Ovary (tissue), 9 donors: ENCODE measurements around the gene MDGA2. TPM values are rescaled to one million over a fixed set of nuclear protein-coding genes. Genes with fewer than 3 reads are reported as not detected.

Experiments
- DNase-seq, 5 donors: peaks; one replicate each; pipeline ENCODE4 v3.0.0-alpha.2; 2019 to 2020
- H3K27ac ChIP-seq, 2 donors: fragments of 200-600 bp; one replicate each; pipeline versions ENCODE4 v1.5.1 to v1.8.0; 2019 to 2022
- H3K27me3 ChIP-seq: fragments of 200-600 bp; one replicate; pipeline ENCODE4 v1.8.0; 2022
- H3K36me3 ChIP-seq: fragments of 200-600 bp; sonication (generic); one replicate; pipeline ENCODE4 v1.5.1; 2019
- H3K4me1 ChIP-seq: one replicate; pipeline ENCODE4 v1.8.1; 2013; ENCODE audit warnings: mild to moderate bottlenecking, moderate library complexity; ENCODE audit not compliant: insufficient read depth
- H3K4me3 ChIP-seq: fragments of 200-600 bp; sonication (generic); one replicate; pipeline ENCODE4 v1.5.1; 2017
- H3K9me3 ChIP-seq, 2 donors: fragments of 200-600 bp in 1 of 2; sonication (generic) in 1 of 2; one replicate each; pipeline versions ENCODE4 v1.5.1 to v1.8.1; 2013 to 2019; ENCODE audit warnings: mild to moderate bottlenecking in 1 of 2, moderate library complexity in 1 of 2
- EP300 ChIP-seq: sonication (generic); formaldehyde crosslinking; IDR thresholded peaks from one replicate; pipeline ENCODE4 v1.6.1; 2017; ENCODE audit warnings: antibody characterized with exemption
- POLR2A ChIP-seq: fragments of 450-650 bp; IDR thresholded peaks from one replicate; pipeline ENCODE4 v1.6.1; 2017; ENCODE audit warnings: antibody characterized with exemption, mild to moderate bottlenecking, moderate library complexity
- WGBS, 3 donors: extraction: QIAGEN DNeasy Blood & Tissue Kit in 1 of 3; methylation state at CpG; one replicate each; pipeline versions ENCODE4 v1.1.5 to v1.1.7; 2013 to 2017; 5-methylcytosine and 5-hydroxymethylcytosine counted together
- intact Hi-C, 4 donors: fragments of 100-400 bp; cut with DNase I; formaldehyde crosslinking; loops; one replicate each; pipeline versions ENCODE4 v1.11.0 to v1.15.1; 2022 to 2023
- polyA plus RNA-seq, 2 donors: library from polyadenylated mRNA; stranded (reverse); fragments of 200-250 nt in 1 of 2; fragments of 350-450 nt in 1 of 2; fragmentation: Illumina TruSeq in 1 of 2; extraction: RNeasy Lipid Tissue Mini Kit (QIAGEN cat#74804) in 1 of 2; gene quantifications; one replicate each; pipeline ENCODE4 v1.2.3, GENCODE V29; 2013 to 2014
- total RNA-seq, 7 donors: library from RNA; depleted of rRNA in 2 of 7; stranded (reverse); fragments of >200 nt in 2 of 7; fragmentation: NEBNext Ultra II Directional in 3 of 7; extraction: Animal tissue kit (Norgen Biotek cat#: 25700) in 3 of 7; gene quantifications; one replicate each; pipeline versions ENCODE4 v1.1.0 to v1.2.4, GENCODE V29; 2016 to 2023
- TF ChIP-seq, protein P1 (sequence below), 3 donors: fragments of 450-650 bp in 2 of 3; fragments of 200-600 bp in 1 of 3; IDR thresholded peaks; one replicate each; pipeline versions ENCODE4 v1.5.1 to v1.8.0; 2016 to 2022; ENCODE audit warnings: antibody characterized with exemption in 3 of 3, mild to moderate bottlenecking in 1 of 3
- donor health status: DM: no; HTN: no; CAD: no; lungs with moderate emphysema.
- donor health status: DM: no; HTN: no; CAD: no.
- donor health status: Bipolar disorder and iron deficiency.
- donor health status: DM: yes; HTN: yes; CAD: no.
- donor health status: DM: no; HTN: no; CAD: no.
- donor health status: DM: yes; HTN: yes; CAD: no.

The MDGA2 gene
- total and polyA plus RNA-seq, 9 donors, result 0.04 to 0.26 (median 0.18) TPM; not detected in 5

GRCh38 chr14:47662466-47662865 is 12.9 kb downstream of the MDGA2 start:
- DNase-seq, result no peak
- intact Hi-C loops, result no loop called here
- 54 to 64% (median 58%) methylated on average over 2 of the region's 2 CpGs for WGBS, 3 donors

GRCh38 chr14:47660158-47660557 is 15.2 kb downstream of the MDGA2 start:
- no peaks in the 10 kb centered on the region for H3K4me1 ChIP-seq
- no peak overlapping the region for H3K27ac ChIP-seq
- intact Hi-C loops, result no loop called here
- 63 to 71% (median 67%) methylated on average over 2 of the region's 2 CpGs for WGBS, 3 donors
- no peak overlapping the region for H3K4me3 ChIP-seq
- no peaks in the 10 kb centered on the region for H3K27me3 ChIP-seq
- no peaks in the 10 kb centered on the region for H3K9me3 ChIP-seq
- TF ChIP-seq EP300, result no peak
- TF ChIP-seq, protein P1, sequence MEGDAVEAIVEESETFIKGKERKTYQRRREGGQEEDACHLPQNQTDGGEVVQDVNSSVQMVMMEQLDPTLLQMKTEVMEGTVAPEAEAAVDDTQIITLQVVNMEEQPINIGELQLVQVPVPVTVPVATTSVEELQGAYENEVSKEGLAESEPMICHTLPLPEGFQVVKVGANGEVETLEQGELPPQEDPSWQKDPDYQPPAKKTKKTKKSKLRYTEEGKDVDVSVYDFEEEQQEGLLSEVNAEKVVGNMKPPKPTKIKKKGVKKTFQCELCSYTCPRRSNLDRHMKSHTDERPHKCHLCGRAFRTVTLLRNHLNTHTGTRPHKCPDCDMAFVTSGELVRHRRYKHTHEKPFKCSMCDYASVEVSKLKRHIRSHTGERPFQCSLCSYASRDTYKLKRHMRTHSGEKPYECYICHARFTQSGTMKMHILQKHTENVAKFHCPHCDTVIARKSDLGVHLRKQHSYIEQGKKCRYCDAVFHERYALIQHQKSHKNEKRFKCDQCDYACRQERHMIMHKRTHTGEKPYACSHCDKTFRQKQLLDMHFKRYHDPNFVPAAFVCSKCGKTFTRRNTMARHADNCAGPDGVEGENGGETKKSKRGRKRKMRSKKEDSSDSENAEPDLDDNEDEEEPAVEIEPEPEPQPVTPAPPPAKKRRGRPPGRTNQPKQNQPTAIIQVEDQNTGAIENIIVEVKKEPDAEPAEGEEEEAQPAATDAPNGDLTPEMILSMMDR (IDR thresholded peaks at IDR 0.05), result no peak
- TF ChIP-seq POLR2A, result no peak
- no peak for DNase-seq
- H3K36me3 ChIP-seq, result no peaks in the 10 kb centered on the region

More at GRCh38 chr14:47662466-47662865, 12.9 kb downstream of the MDGA2 start:
- H3K4me3 ChIP-seq, result no peak overlapping the region
- TF ChIP-seq, protein P1 (IDR thresholded peaks at IDR 0.05), result no peak
- TF ChIP-seq POLR2A (no peak), EP300 (no peak)
- H3K36me3 ChIP-seq, result no peaks in the 10 kb centered on the region
- no peaks in the 10 kb centered on the region for H3K4me1 ChIP-seq
- H3K9me3 ChIP-seq, result no peaks in the 10 kb centered on the region
- no peak overlapping the region for H3K27ac ChIP-seq
- H3K27me3 ChIP-seq, result no peaks in the 10 kb centered on the region

- Histone ChIP-seq H3K36me3 (no peaks in the 10 kb centered on the region), H3K4me3 (no peak overlapping the region), H3K9me3 (no peaks in the 10 kb centered on the region), H3K27ac (no peak overlapping the region), H3K4me1 (no peaks in the 10 kb centered on the region), H3K27me3 (no peaks in the 10 kb centered on the region)
- WGBS, 3 donors, result 85 to 100% (median 87%) methylated on average over 1 of the region's 1 CpG
- TF ChIP-seq, protein P1 (IDR thresholded peaks at IDR 0.05), result no peak
- TF ChIP-seq EP300 (no peak), POLR2A (no peak)
- intact Hi-C loops, result no loop called here
- DNase-seq, result no peak
Measured at GRCh38 chr14:47658041-47658440, 17.4 kb downstream of the MDGA2 start.

DNA sequence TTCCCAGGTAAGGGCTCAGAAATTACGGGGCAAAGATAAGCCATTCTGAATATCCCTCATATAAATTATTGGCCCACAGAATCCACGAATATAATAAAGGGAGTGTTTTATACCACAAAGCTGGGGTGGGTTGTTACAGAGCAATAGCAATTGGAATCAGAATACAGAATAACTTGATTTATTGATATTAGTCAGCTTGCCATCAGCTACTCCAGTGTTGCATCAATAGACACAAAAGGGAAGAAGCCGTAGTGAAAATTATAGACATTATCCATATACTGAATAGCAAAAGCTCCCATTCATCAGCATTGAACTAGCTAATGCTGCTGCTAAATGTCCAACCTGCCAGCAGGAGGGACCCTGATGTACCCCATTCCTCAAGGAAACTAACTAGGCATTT is 18.3 kb downstream of the MDGA2 start:
- Histone ChIP-seq H3K9me3 (no peaks in the 10 kb centered on the region), H3K4me3 (no peak overlapping the region), H3K4me1 (no peaks in the 10 kb centered on the region), H3K27ac (no peak overlapping the region), H3K36me3 (no peaks in the 10 kb centered on the region), H3K27me3 (no peaks in the 10 kb centered on the region)
- 86 to 91% (median 87%) methylated on average over 3 of the region's 3 CpGs for WGBS, 3 donors
- intact Hi-C loops, result no loop called here
- no peak for DNase-seq
- TF ChIP-seq POLR2A (no peak), EP300 (no peak)
- TF ChIP-seq, protein P1 (IDR thresholded peaks at IDR 0.05), result no peak
